K562 (cell line): ENCODE results near the gene ZNF2. TPM values are rescaled to one million over a fixed set of nuclear protein-coding genes. Genes with fewer than 3 reads are reported as not detected.

Source experiments
- CHD4 ChIP-seq: fragments of 200-600 bp; sonication (generic); IDR thresholded peaks from 3 replicates; pipeline ENCODE4 v1.6.1; 2012; ENCODE audit warnings: low read depth, mild to moderate bottlenecking, mixed read lengths, low read length, inconsistent platforms; ENCODE audit not compliant: insufficient read depth, insufficient replicate concordance, poor library complexity, severe bottlenecking
- CTBP1 ChIP-seq: fragments of 450-650 bp; IDR thresholded peaks from 2 replicates; pipeline ENCODE4 v1.6.1; 2016; ENCODE audit warnings: borderline replicate concordance
- DACH1 ChIP-seq: fragments of 450-650 bp; IDR thresholded peaks from 2 replicates; pipeline ENCODE4 v1.6.1; 2018; ENCODE audit not compliant: partially characterized antibody
- EP300 ChIP-seq: IDR thresholded peaks from 2 replicates; pipeline ENCODE4 v1.6.1; 2012; ENCODE audit warnings: low read length, improper control_type of control experiment
- GABPB1 ChIP-seq: sonication (generic); formaldehyde crosslinking; IDR thresholded peaks from 2 replicates; pipeline ENCODE4 v1.8.0; 2022; ENCODE audit warnings: mild to moderate bottlenecking, missing genetic modification reagents
- MBD2 ChIP-seq: sonication (generic); IDR thresholded peaks from 2 replicates; pipeline ENCODE4 v1.6.1; 2016; ENCODE audit warnings: low read depth, borderline replicate concordance
- MTF1 ChIP-seq: fragments of 250-450 bp; sonication (Bioruptor Pico); IDR thresholded peaks from 2 replicates; pipeline ENCODE4 v1.9.0; 2021; ENCODE audit warnings: moderate library complexity, mild to moderate bottlenecking, inconsistent platforms, borderline replicate concordance
- SIX5 ChIP-seq, 2 experiments: IDR thresholded peaks; 2 replicates each; pipeline ENCODE4 v1.6.1; 2011; ENCODE audit warnings: low read length in 2 of 2, borderline replicate concordance in 1 of 2, low read depth in 1 of 2, mild to moderate bottlenecking in 1 of 2, moderate library complexity in 1 of 2; ENCODE audit not compliant: insufficient read depth in 1 of 2
- SP1 ChIP-seq: sonication (generic); formaldehyde crosslinking; IDR thresholded peaks from 2 replicates; pipeline ENCODE4 v1.8.1; 2022; ENCODE audit warnings: mild to moderate bottlenecking, missing genetic modification reagents
- U2AF1 ChIP-seq: fragments of 200-400 bp; formaldehyde crosslinking; optimal IDR thresholded peaks from 2 replicates; pipeline ENCODE3; 2017; ENCODE audit warnings: mild to moderate bottlenecking, low read depth, low read length, moderate library complexity
- ZBTB34 ChIP-seq: fragments of 250-450 bp; sonication (Bioruptor Pico); IDR thresholded peaks from 2 replicates; pipeline ENCODE4 v1.8.0; 2021; ENCODE audit warnings: mild to moderate bottlenecking, moderate library complexity
- ZNF133 ChIP-seq: fragments of 250-450 bp; sonication (Bioruptor Pico); IDR thresholded peaks from 2 replicates; pipeline ENCODE4 v1.4.0; 2020; ENCODE audit warnings: mild to moderate bottlenecking
- ZNF764 ChIP-seq: fragments of 250-450 bp; sonication (Bioruptor Pico); IDR thresholded peaks from 2 replicates; pipeline ENCODE4 v1.4.0; 2020; ENCODE audit warnings: low read depth, mild to moderate bottlenecking, moderate library complexity
- polyA plus RNA-seq, 8 experiments: library from polyadenylated mRNA; depleted of rRNA in 4 of 8; stranded (reverse) in 5 of 8; unstranded in 3 of 8; fragments of >200 nt; fragmentation: Nextera tagmentation in 2 of 8; fragmentation: Illumina TruSeq in 1 of 8; extraction: Ambion mirVana in 2 of 8; extraction: Trizol in 1 of 8; gene quantifications; 2 replicates each; pipeline versions ENCODE4 v1.2.1 to v1.2.3, GENCODE V29; 2011 to 2014; ENCODE audit warnings: inconsistent platforms in 1 of 8, missing spikeins in 1 of 8
- total RNA-seq, 7 experiments: library from RNA; depleted of rRNA in 6 of 7; stranded (reverse); fragments of >200 nt in 6 of 7; fragmentation: Illumina TruSeq in 2 of 7; extraction: Trizol in 2 of 7; gene quantifications; 2 replicates each; pipeline versions ENCODE4 v1.2.1 to v1.2.3, GENCODE V29; 2011 to 2021; ENCODE audit warnings: low replicate concordance in 1 of 7
- TF ChIP-seq, protein P1 (sequence below): fragments of 450-650 bp; formaldehyde crosslinking; IDR thresholded peaks from 2 replicates; pipeline ENCODE4 v1.4.0; 2022; ENCODE audit warnings: missing genetic modification characterization
- TF ChIP-seq, protein P2 (sequence below): fragments of 250-450 bp; sonication (Bioruptor Pico); IDR thresholded peaks from 2 replicates; pipeline ENCODE4 v1.4.0; 2020; ENCODE audit warnings: mild to moderate bottlenecking
- TF ChIP-seq, protein P3 (sequence below): sonication (generic); formaldehyde crosslinking; IDR thresholded peaks from 2 replicates; pipeline ENCODE4 v1.8.0; 2022; ENCODE audit warnings: mild to moderate bottlenecking, missing genetic modification reagents
- TF ChIP-seq, protein P4 (sequence below): sonication (generic); formaldehyde crosslinking; IDR thresholded peaks from 2 replicates; pipeline ENCODE4 v1.8.1; 2023; ENCODE audit warnings: missing genetic modification reagents, mild to moderate bottlenecking, borderline replicate concordance

The ZNF2 gene
- total and polyA plus RNA-seq, 9 of the 15 experiments (the other 6 are each of a cell fraction or from before 2014, with no cell fraction given), result 1.6 to 4.5 (median 3.4) TPM

- TF ChIP-seq DACH1 (peak; percentile 94), EP300 (peak; percentile 49; the same call in 1 of the 2 replicates), ZNF133 (CRISPR knock-in tag) (no peak), U2AF1 (no peak), MTF1 (no peak), SIX5 (IDR thresholded peaks at IDR 0.05; ENCODE audit: borderline replicate concordance in 1 of 2, insufficient read depth in 1 of 2, low read depth in 1 of 2, low read length in 2 of 2) (peak; percentile 87 to 90), ZNF764 (CRISPR knock-in tag) (no peak), MBD2 (peak; percentile 91), CTBP1 (peak; percentile 37; the same call in 1 of the 2 replicates), GABPB1 (CRISPR knock-in tag) (peak; percentile 86; the same call in 1 of the 2 replicates), CHD4 (no peak), ZBTB34 (no peak), SP1 (CRISPR knock-in tag) (peak; percentile 73; the same call in 1 of the 2 replicates)
- TF ChIP-seq, protein P1, sequence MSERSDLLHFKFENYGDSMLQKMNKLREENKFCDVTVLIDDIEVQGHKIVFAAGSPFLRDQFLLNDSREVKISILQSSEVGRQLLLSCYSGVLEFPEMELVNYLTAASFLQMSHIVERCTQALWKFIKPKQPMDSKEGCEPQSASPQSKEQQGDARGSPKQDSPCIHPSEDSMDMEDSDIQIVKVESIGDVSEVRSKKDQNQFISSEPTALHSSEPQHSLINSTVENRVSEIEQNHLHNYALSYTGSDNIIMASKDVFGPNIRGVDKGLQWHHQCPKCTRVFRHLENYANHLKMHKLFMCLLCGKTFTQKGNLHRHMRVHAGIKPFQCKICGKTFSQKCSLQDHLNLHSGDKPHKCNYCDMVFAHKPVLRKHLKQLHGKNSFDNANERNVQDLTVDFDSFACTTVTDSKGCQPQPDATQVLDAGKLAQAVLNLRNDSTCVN (CRISPR knock-in tag), result peak; percentile 37; the same call in 1 of the 2 replicates
- TF ChIP-seq, protein P2, sequence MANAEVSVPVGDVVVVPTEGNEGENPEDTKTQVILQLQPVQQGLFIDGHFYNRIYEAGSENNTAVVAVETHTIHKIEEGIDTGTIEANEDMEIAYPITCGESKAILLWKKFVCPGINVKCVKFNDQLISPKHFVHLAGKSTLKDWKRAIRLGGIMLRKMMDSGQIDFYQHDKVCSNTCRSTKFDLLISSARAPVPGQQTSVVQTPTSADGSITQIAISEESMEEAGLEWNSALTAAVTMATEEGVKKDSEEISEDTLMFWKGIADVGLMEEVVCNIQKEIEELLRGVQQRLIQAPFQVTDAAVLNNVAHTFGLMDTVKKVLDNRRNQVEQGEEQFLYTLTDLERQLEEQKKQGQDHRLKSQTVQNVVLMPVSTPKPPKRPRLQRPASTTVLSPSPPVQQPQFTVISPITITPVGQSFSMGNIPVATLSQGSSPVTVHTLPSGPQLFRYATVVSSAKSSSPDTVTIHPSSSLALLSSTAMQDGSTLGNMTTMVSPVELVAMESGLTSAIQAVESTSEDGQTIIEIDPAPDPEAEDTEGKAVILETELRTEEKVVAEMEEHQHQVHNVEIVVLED (CRISPR knock-in tag), result no peak; the same call in 1 of the 2 replicates
- TF ChIP-seq, protein P3, sequence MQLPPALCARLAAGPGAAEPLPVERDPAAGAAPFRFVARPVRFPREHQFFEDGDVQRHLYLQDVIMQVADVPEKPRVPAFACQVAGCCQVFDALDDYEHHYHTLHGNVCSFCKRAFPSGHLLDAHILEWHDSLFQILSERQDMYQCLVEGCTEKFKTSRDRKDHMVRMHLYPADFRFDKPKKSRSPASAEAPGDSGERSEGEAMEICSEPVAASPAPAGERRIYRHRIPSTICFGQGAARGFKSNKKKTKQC (CRISPR knock-in tag), result peak; percentile 14; the same call in 1 of the 2 replicates
- TF ChIP-seq, protein P4, sequence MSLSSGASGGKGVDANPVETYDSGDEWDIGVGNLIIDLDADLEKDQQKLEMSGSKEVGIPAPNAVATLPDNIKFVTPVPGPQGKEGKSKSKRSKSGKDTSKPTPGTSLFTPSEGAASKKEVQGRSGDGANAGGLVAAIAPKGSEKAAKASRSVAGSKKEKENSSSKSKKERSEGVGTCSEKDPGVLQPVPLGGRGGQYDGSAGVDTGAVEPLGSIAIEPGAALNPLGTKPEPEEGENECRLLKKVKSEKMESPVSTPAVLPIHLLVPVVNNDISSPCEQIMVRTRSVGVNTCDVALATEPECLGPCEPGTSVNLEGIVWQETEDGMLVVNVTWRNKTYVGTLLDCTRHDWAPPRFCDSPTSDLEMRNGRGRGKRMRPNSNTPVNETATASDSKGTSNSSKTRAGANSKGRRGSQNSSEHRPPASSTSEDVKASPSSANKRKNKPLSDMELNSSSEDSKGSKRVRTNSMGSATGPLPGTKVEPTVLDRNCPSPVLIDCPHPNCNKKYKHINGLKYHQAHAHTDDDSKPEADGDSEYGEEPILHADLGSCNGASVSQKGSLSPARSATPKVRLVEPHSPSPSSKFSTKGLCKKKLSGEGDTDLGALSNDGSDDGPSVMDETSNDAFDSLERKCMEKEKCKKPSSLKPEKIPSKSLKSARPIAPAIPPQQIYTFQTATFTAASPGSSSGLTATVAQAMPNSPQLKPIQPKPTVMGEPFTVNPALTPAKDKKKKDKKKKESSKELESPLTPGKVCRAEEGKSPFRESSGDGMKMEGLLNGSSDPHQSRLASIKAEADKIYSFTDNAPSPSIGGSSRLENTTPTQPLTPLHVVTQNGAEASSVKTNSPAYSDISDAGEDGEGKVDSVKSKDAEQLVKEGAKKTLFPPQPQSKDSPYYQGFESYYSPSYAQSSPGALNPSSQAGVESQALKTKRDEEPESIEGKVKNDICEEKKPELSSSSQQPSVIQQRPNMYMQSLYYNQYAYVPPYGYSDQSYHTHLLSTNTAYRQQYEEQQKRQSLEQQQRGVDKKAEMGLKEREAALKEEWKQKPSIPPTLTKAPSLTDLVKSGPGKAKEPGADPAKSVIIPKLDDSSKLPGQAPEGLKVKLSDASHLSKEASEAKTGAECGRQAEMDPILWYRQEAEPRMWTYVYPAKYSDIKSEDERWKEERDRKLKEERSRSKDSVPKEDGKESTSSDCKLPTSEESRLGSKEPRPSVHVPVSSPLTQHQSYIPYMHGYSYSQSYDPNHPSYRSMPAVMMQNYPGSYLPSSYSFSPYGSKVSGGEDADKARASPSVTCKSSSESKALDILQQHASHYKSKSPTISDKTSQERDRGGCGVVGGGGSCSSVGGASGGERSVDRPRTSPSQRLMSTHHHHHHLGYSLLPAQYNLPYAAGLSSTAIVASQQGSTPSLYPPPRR, result no peak
Observed at GRCh38 chr2:95165371-95166064, at the start of gene ZNF2 (continued).
